ENCODE data around the gene CREB3L2.
"Not testable (repeated sequence)": the region's sequence is repeated elsewhere in the genome, so short reads cannot be mapped to it uniquely, and the experiment has no call there.

CREB3L2 gene

DNA sequence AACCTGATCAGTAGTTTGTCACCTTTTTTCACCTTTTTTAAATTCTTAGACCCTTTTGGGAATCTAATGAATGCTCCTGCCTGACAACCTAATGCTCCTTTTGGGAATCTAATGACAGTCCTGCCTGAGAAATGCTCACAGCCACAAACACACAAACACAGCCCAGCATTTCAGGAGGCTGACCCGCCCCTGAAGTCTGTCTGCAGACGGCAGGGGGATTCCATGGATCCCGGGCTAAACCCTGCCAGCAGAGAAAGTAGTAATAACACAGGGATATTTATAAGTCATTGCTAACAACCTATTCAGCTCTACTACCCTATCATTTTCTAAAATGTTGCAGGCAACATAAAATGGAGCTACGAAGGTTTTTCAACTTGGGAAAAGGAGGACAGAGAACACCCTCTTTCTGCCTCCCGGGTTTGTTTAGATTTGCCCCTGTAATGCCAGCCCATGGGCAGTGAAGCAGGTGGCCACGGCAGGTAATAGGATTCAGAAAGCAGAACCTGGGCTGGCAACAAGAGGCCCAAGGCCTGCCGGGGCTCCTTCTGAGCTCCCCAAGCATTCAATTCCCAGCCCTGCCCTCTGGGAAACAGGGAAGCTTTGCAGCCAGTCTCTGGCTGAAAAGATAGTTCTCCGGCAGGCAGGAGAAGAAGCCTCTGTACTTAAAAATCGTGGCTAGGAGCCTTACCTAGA is 65.2 kb downstream of the CREB3L2 start:
- no peak for FAIRE-seq

GRCh38 chr7:137935884-137936508 is 65.9 kb downstream of the CREB3L2 start:
- FAIRE-seq = no peak
- DNase-seq (ENCODE audit: insufficient read length, low spot score) = no peak

More for the DNA sequence above, 65.2 kb downstream of the CREB3L2 start:
- no peak for DNase-seq (ENCODE audit: insufficient read length, low spot score)

DNA sequence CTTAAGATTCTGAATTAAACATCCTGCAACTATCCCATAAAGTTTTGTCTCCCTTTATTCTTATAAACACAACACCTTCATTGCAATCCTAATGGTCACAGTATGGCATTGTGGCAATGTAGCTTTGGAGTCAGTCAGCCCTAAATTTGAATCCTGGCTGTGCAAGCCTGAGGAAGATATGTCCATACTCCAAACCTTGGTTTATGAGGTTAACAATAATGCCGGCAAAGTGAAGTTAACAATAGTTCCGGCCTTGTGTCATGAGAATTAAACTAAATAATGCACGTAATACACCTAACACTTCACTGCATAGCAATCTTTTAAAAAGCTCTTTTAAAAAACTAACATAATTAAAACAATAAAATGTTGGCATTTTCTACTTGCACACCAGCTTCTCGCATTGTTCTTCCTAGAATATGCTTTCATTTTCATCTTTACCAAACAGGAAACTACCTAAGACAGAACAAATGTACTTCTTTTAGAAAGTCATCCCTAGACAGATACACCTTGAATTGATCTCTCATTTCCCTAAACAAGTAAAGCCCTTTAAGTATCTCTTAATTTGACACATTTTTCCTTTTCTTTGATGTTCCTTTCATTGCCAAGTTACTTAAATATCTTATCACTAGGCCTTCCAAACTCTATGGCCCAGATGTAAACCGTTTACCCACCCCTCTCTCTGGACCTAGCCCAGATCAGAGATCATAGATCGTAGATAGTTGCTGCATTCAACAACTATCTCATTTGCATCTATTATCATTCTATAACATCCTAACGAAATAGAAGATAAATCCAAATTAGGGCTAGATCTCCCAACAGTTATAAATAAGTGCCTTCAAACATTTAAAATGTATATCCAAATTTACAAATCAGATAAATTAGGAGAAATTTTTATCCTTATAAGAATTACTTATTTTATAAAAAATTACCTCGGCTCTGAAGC is 66.7 kb downstream of the CREB3L2 start:
- DNase-seq (ENCODE audit: insufficient read length, low spot score) = no peak
- no peak for FAIRE-seq

DNA sequence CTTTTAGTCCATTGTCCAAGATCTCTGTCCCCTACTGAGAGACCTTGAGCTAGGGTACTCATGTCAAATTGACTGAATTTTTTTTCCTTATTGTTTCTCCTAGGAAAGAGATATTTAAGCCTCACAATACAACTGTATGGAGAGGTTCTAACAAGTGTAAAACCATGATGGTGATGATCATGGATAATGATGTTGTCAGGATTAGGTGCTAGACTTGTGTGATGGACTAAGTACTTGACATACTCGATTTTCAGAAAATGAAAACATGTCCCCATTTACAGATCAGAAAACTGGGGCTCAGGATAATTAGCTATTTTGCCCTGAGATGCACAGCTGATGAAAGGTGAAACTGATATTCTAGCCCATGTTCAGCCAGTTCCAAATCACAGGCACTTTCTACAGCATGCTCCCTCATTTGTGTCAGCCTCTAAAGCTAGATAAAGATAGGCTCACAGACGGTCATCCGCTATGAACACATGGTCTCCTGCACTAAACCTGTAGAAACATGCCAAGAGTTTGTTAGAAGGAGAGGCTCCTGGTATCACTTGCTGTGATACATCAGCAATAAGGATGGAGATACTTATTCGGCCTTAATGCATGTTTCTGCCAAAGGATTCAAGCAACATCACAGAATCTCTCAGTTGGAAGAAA is 67.6 kb downstream of the CREB3L2 start:
- DNase-seq (ENCODE audit: insufficient read length, low spot score) = no peak
- no peak for FAIRE-seq

DNA sequence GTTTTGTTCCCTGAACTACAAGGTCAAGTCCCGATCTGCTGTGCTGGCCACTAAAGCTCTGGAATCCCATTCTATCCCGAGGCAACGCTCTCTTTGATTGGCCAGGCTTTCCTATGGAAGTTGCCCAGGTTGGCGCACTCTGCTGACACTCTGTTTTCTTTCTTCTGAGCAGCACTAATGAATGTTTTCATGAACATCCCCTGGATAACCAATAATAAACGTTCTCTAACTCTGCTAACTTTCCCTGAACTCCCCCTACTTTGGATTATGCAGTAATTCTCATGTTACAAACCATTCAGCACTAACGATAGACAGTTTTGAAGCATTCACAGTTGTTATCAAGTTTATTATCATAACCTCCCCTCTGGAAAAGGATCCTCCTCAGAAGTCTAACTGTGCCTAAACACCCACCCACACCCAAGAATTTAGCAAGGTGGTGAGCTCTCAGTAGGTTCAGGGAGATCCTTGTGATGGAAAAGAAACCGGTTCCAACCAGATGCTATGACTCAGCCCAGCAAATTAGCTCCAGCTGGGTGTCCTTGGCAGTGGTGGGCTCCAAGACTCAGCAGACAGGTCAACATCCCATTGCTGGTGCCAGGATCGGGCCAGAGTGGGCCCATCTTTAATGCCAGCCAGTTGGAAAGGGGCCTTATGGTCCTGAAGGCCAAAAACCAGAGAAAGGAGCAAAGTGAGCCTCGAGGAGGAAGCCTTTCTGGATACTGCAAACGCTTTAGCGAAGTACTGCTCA is 68.4 kb downstream of the CREB3L2 start:
- DNase-seq (ENCODE audit: insufficient read length, low spot score) (no peak), FAIRE-seq (no peak)

DNA sequence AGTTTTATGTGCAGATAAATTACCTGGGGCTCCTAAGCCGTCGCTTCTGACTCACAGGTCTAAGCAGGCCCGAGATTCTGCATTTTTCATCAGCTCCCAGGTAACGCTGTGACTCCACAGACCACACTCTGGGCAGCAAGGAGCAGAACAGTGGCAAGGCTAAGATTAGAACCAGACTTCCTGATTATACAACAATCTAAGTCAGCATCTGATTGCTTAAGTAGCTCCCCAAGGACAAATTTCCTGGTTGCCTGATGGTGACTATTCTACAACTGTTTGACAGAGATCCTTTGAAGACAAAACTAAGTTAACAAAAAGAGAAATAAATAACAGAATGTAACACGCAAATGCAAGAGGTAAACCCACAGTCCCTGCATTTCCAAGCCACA is 69.0 kb downstream of the CREB3L2 start:
- DNase-seq (ENCODE audit: insufficient read length, low spot score) = no peak
- no peak for FAIRE-seq

GRCh38 chr7:137931823-137932222 is 70.1 kb downstream of the CREB3L2 start:
- FAIRE-seq (no peak), DNase-seq (ENCODE audit: insufficient read length, low spot score) (no peak)

DNA sequence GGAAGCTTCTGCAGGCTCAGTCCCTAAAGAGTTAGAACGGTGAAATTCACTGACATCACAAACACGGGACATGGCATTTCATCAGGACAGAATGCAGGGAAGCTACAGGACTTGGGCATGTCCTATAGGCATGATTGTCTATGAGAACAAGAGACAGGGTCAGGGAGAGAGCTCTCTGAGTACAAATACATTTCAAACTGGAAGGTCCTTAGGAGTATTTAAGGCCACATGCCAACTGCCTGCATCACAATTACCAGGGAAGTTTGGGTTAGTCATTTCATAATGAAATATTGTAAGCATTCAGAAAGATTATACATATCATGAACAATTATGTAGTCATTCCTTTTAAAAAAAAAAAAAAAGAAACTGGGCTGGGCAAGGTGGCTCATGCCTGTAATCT is 71.3 kb downstream of the CREB3L2 start:
- peak; percentile 22 for DNase-seq (ENCODE audit: insufficient read length, low spot score)
- no peak for FAIRE-seq

- DNase-seq (ENCODE audit: insufficient read length, low spot score) (no peak), FAIRE-seq (no peak)
Observed at GRCh38 chr7:137928626-137929025, 73.3 kb downstream of the CREB3L2 start.

DNA sequence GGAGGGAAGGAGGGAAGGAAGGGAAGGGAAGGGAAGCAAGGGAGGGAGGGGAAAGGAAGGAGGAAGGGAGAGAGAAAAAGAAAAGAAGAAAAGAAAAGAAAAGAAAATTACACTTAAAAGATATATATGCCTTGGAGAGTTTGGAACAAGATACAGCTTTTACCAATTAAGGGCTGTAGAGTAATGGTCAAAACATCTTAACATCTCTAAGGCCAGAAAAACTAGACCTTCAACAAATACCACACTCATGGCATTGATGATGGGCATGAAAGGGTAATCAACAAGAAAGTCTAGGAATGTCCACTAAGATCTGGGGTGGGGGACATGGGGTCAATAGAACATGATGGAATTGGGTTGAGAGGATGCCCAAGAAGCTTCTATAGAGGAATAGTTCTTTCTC is 74.5 kb downstream of the CREB3L2 start:
- DNase-seq (ENCODE audit: insufficient read length, low spot score) = no peak
- FAIRE-seq = no peak

GRCh38 chr7:137926206-137926605 is 75.7 kb downstream of the CREB3L2 start:
- DNase-seq (ENCODE audit: insufficient read length, low spot score); FAIRE-seq: not testable (repeated sequence)

GRCh38 chr7:137925754-137926153 is 76.1 kb downstream of the CREB3L2 start:
- no peak for FAIRE-seq

GRCh38 chr7:137925091-137925490 is 76.8 kb downstream of the CREB3L2 start:
- FAIRE-seq = no peak
- DNase-seq (ENCODE audit: insufficient read length, low spot score) = no peak

More at GRCh38 chr7:137925754-137926153, 76.1 kb downstream of the CREB3L2 start:
- DNase-seq (ENCODE audit: insufficient read length, low spot score) = no peak

DNA sequence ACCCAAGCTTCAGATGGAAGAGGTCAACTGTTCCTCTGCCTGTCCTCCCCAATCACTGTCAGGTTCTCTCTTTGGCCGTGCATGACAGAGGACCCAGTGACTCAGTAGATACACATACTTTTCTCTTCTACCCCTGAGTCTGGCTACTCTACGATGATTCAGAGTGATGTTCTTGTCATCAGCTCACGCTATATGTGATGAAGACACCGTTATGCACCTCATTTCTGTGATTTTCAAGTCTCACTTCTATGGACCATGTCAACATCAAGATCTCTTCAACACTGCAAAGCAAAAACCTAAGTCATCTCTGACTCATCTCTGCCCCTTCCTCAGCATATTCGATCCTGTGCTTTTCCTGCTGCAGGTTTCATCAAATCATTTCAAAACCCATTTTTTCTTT is 78.5 kb downstream of the CREB3L2 start:
- FAIRE-seq = no peak

GRCh38 chr7:137920637-137921399 is 81.1 kb downstream of the CREB3L2 start:
- FAIRE-seq = no peak
- DNase-seq (ENCODE audit: insufficient read length, low spot score) = no peak

More for the DNA sequence above, 78.5 kb downstream of the CREB3L2 start:
- no peak for DNase-seq (ENCODE audit: insufficient read length, low spot score)

DNA sequence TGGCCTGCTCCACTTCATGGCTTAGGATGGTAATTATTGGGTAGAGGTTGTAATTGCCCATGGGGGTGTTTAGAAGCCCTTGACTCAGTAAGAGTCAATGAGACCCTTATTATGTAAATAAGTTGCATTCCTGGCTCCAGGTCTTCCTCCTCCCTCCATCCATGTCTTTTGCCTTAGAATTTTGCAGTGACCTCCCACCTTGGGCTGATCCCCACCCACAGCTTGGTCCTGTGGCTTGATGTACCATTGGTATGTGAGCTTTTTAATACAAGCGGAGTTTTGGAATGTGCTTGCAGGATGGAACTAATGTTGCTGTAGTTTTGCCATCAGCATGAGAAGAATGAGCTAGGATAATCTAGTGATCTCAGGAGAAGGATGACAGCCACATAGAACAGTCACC is 81.9 kb downstream of the CREB3L2 start:
- FAIRE-seq (no peak), DNase-seq (ENCODE audit: insufficient read length, low spot score) (no peak)

DNA sequence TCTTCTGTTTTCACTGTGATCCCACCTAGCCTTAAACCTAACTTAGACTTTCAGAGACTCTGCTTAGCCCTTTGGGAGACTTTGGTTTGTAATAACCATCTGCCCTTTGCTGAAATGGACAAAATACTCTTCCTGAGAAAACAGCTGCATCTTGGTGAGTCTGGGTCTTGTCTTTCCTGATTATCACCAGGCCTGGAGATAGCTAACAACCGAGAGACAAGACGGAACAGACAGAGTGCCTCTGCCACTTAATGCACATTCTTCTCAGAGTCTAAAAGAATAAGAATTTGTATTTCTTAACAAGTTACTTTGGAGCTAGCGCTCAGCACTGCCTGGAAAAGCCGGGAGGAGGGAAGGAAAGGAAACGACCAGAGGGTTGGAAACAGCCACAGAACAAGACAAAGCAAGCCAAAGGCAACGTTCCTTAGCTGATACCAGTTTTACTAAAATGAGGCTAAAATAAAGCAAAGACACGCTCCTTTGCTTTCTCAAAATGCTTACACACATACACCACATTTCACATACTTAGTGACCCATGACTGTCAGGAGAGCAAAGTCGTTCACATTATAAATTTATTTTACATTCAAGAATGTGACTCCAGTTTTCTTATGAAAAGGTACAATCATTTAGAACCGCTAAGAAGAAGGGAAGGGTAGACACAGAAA is 84.8 kb downstream of the CREB3L2 start:
- DNase-seq (ENCODE audit: insufficient read length, low spot score) (no peak), FAIRE-seq (no peak)

- DNase-seq (ENCODE audit: insufficient read length, low spot score) (no peak), FAIRE-seq (no peak)
Observed at GRCh38 chr7:137916564-137916963, 85.3 kb downstream of the CREB3L2 start.

DNA sequence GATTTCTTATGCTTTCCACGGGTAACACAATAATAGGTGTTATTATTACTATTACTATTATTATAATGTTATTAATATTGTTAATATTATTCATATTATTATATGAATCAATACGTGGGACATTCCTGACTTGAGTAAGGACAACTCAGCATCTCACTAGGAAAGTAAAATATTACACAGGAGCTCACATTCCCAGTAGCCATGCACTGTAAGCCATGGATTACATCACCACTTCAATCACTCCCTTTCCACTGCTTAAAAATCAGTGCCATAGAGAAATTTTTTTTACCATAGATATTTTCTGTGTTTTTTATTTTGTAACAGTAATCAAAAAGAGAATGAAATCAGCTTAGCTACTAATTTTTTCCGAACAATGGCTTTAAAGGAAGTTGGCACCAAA is 86.6 kb downstream of the CREB3L2 start:
- no peak for FAIRE-seq
- no peak for DNase-seq (ENCODE audit: insufficient read length, low spot score)

All from HTR-8/SVneo (cell line).